Measurements from ENCODE around the gene CHST7. TPM values are rescaled to one million over a fixed set of nuclear protein-coding genes. Genes with fewer than 3 reads are reported as not detected.
A peak's percentile ranks its signal among the peaks of the same experiment; 100 is the strongest.

The CHST7 gene
- total and polyA plus RNA-seq, 10 of the 15 experiments (the other 5 are each of a cell fraction or from before 2014, with no cell fraction given): 0.58 to 11.0 (median 5.4) TPM

DNA sequence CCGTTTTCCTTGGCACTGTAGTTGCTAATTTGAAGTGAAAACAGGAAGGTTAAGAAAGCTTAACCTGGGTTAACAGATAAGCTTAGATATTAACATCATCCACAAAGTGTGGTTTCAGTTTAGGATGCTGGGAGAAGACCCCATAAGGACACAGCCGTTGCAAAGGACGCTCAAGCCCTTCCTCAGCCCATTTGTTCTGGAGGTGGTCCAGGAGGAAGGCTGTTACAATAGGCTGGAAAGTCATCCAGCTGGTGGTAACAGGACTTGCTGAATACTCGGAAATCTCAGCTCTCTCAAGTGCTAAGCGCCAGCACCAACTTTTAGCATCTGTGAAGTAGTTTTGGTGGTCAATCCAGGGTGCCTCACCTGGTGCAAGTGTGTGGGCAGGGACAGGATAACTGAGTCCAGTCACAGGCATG, 14.2 kb downstream of the CHST7 start:
- no TSS peak for BruUV-seq (replicated peaks)
- ChIA-PET SMC1A (ENCODE audit: uncharacterized antibody, unreplicated experiment) (interaction anchor here (0.8 to 3.2 kb wide), 10 partner anchors 8 to 95 kb away, joined by 3 to 16 read pairs (median 8); no protein-coding TSS in a partner anchor), CTCF (interaction anchor here (1.1 to 3.4 kb wide), 4 partner anchors 10 to 161 kb away, joined by 3 to 19 read pairs (median 8); no protein-coding TSS in a partner anchor), RAD21 (ENCODE audit: unreplicated experiment) (interaction anchor here (0.8 to 3.6 kb wide), 7 partner anchors 10 to 206 kb away, joined by 3 to 22 read pairs (median 4); no protein-coding TSS in a partner anchor), POLR2A (interaction anchor here (1.1 to 2.1 kb wide), 4 partner anchors 10 to 49 kb away, joined by 4 to 8 read pairs (median 5); no protein-coding TSS in a partner anchor)
- H3K4me1 ChIP-seq (ENCODE audit: control insufficient read depth, insufficient read depth, low read length): peaks cover 21% of the 10 kb centered on the region
- no peak overlapping the region for H2AFZ ChIP-seq (ENCODE audit: control insufficient read depth, low read depth, low read length)
- H3K9ac ChIP-seq (ENCODE audit: control insufficient read depth, insufficient read depth, low read length): no peak overlapping the region
- in situ Hi-C loops (cut with MboI): no loop called here
- peaks cover 14% of the 10 kb centered on the region for H3K79me2 ChIP-seq (ENCODE audit: control insufficient read depth, insufficient read depth, low read length)
- FAIRE-seq (no peak), DNase-seq (ENCODE audit: low read depth, low spot score) (no peak), ATAC-seq (0 out of 3 replicates have a peak, but pooled peaks have one; percentile 7)
- no peaks in the 10 kb centered on the region; the same call in 2 of the 3 replicates for H3K9me3 ChIP-seq (replicated peaks; ENCODE audit: control insufficient read depth, insufficient read depth, low read length)
- intact Hi-C loops (cut with micrococcal nuclease; ENCODE audit: unreplicated experiment): no loop called here
- peak overlapping the region; percentile 40; the same call in 1 of the 2 replicates for H3K4me3 ChIP-seq
- H3K27ac ChIP-seq (ENCODE audit: control insufficient read depth, insufficient read depth): peak overlapping the region; percentile 41; the same call in 1 of the 2 replicates
- H3K27me3 ChIP-seq (replicated peaks in 1 of 2; ENCODE audit: control insufficient read depth in 2 of 2, insufficient read depth in 2 of 2, low read length in 1 of 2): no peaks in the 10 kb centered on the region
- 21% methylated on average over 5 of the region's 5 CpGs for WGBS (ENCODE audit: insufficient coverage, insufficient replicate concordance, low lambda C conversion rate, missing lambda C conversion rate)
- H3K36me3 ChIP-seq (ENCODE audit: control insufficient read depth in 2 of 2, insufficient read depth in 2 of 2, low read length in 1 of 2): no peaks in the 10 kb centered on the region; a peak in 1 of 4 replicates
- H3K4me2 ChIP-seq (ENCODE audit: control insufficient read depth, insufficient read depth): peak overlapping the region; percentile 62; the same call in 1 of the 2 replicates
- H4K20me1 ChIP-seq (ENCODE audit: control insufficient read depth, insufficient read depth): no peaks in the 10 kb centered on the region; the same call in 1 of the 2 replicates
- TF ChIP-seq SP1 (IDR thresholded peaks at IDR 0.05; ENCODE audit: low read depth, low read length): no peak
- TF ChIP-seq KLF5 (IDR thresholded peaks at IDR 0.05; ENCODE audit: partially characterized antibody): no peak
- TF ChIP-seq E2F4 (IDR thresholded peaks at IDR 0.05; ENCODE audit: low read depth, low read length): no peak
- no peak for TF ChIP-seq POU2F2 (IDR thresholded peaks at IDR 0.05; ENCODE audit: borderline replicate concordance, low read depth, low read length)
- TF ChIP-seq SREBF2 (IDR thresholded peaks at IDR 0.05; ENCODE audit: low read length): no peak
- no peak for TF ChIP-seq ESRRA (IDR thresholded peaks at IDR 0.05; ENCODE audit: low read length)
- no peak for TF ChIP-seq SMAD1 (IDR thresholded peaks at IDR 0.05; ENCODE audit: low read depth, partially characterized antibody)
- no peak for TF ChIP-seq FOS (IDR thresholded peaks at IDR 0.05; ENCODE audit: borderline replicate concordance, extremely low read depth, insufficient read length)
- TF ChIP-seq TCF12 (IDR thresholded peaks at IDR 0.05; ENCODE audit: low read depth, low read length): no peak
- TF ChIP-seq USF2 (IDR thresholded peaks at IDR 0.05; ENCODE audit: borderline replicate concordance, low read depth, low read length): no peak
- TF ChIP-seq RCOR1 (conservative IDR thresholded peaks at IDR 0.05; ENCODE audit: low read depth, low read length): no peak
- no peak for TF ChIP-seq ZNF274 (IDR thresholded peaks at IDR 0.05; ENCODE audit: insufficient read depth, insufficient read length)
- no peak for TF ChIP-seq NR2F1 (conservative IDR thresholded peaks at IDR 0.05)
- no peak for TF ChIP-seq WRNIP1 (IDR thresholded peaks at IDR 0.05; ENCODE audit: borderline replicate concordance, low read depth, low read length)
- no peak for TF ChIP-seq ZNF687 (IDR thresholded peaks at IDR 0.05)
- no peak for TF ChIP-seq RB1 (IDR thresholded peaks at IDR 0.05; ENCODE audit: borderline replicate concordance)
- no peak for TF ChIP-seq PAX5 (IDR thresholded peaks at IDR 0.05; ENCODE audit: borderline replicate concordance, low read depth, low read length)
- no peak for TF ChIP-seq HSF1 (IDR thresholded peaks at IDR 0.05; ENCODE audit: low read depth, low read length)

Data from GM12878 (cell line).